OCI-M2 (cell line): ENCODE data around the gene MRPL12.
"Not testable (repeated sequence)": the region's sequence is repeated elsewhere in the genome, so short reads cannot be mapped to it uniquely, and the experiment has no call there.

Experiments used
- DNase-seq: peaks from one replicate; lab custom pipeline; 2025; ENCODE audit not compliant: unreplicated experiment; lab: John Stamatoyannopoulos, UW

MRPL12 gene

DNA sequence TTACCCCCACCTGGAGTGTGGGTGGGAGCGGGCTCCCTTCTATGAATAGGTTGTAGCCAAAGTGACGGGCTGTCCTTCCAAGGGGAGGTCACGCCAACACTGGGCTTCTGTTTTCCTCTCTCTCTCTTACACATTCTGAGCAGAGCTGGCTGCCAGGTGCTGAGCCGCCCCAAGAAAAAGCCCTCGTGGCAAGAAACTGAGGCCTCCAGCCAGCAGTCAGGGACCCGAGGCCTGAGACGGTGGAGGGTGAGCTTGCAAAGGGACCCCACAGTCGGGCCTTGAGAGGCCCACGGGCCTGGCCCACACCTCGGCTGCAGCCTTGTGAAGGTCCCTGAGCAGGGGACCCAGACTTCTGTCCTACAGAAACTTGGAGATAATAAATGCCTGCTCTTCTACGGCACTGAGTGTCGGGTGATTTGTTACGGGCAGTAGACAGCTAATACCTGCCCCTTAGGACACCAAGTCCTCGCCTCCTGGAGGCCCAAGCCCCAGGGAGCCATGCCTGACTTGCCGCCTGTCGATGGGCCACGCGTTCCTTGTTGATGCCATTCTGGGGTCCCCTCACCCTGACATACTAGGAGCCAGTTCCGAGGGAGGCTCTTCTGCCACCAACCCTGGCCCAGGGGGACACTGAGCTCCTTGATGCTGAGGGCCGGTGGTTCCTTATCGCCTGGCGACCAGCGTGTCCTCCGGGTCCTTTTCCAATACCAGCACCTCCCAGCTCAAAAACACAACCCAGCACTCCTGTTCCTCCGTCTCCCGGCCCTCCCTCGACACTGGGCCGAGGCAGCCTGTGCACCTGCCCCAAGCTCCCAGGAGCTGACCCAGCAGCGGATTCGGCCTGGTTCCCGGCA is 35.0 kb downstream of the MRPL12 start:
- DNase-seq: no peak

DNA sequence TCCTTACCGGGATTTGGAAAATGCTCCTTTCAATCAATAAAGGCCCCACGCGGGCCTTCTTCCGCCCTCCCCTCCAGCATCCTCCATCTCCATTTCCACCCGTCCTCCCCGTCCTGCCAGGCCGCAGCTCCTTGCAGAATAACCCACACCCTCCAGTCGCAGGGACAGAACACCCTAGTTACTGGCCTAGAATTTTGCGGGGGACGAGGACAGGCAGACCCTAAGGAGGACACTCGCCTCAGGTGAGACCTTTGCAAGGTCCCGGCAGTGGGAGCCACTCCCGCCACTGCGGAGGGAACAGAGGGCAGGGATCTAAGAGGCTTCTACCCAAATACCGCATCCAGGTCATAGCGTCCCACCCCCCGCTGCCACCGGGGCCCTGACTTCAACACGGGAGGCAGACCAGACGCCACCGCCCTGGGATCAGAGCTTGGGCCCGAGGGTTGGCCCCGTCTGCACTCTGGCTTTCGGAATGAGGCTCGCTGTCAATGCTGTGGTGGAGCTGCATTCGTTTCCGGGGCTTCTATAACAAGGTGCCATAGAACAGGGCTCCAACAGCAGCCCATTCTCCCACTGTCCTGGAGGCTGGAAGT is 35.7 kb downstream of the MRPL12 start:
- no peak for DNase-seq

DNA sequence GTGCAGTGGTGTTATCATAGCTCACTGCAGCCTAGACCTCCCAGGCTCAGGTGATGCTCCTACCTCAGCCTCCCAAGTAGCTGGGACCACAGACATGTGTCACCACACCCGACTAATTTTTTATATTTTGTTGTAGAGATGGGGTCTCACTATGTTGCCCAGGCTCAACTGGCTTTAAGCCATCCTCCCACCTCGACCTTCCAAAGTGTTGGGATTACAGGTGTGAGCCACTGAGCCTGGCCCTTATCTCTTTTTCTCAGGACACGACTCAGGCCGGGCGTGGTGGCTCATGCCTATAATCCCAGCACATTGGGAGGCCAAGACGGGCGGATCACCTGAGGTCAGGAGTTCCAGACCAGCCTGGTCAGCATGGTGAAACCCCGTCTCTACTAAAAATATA is 36.4 kb downstream of the MRPL12 start:
- DNase-seq: not testable (repeated sequence)

DNA sequence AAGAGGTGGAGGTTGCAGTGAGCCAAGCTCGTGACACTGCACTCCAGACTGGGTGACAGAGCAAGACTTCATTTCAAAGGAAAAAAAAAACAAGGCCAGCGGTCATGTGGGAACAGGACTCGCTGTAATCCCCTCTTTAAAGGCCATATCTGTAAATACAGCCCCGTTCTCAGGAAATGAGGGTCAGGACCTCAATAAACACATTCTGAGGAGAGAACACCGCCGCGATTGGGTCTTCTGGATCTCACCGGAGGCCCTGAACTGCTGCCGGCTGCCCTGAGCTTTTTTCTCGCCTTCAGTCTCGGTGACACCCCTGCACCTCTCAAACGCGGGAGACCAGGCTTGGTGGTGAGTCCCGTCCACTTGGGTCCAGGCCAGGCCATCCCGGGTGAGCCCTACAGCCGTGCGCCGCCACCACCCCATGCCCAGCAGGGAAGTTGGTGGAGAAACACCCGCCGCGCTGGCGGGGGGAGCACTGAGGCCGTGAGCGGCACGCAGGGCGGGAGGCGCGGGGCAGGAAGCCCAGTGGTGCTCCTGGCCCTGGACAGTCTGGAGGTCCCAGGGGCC is 37.3 kb downstream of the MRPL12 start:
- no peak for DNase-seq

DNA sequence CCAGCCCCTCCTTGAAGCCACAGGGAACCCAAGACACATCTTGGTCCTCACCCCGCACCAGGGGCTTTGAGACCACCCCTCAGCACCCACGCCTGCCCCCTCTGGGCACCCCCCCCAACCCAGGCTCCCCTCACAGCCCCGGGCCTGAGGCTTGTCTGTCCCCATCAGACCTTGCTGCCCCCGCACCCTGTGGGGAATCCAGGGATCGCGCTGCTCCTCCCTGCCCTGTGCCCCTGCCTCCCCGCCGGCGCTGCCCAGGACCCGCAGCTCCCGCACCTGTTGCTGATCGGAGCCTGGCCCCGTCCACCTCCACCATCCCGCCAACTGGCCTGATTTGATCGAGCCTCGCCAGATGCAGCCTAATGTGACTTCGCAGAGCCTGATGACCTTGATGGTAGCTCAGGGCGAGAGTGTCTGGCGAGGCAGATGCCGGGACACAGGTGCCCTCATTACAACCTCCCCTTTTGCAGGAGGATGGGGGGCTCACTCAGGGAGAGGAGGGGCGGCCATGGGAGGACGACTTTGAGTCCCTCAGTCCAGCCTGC is 38.0 kb downstream of the MRPL12 start:
- no peak for DNase-seq

DNA sequence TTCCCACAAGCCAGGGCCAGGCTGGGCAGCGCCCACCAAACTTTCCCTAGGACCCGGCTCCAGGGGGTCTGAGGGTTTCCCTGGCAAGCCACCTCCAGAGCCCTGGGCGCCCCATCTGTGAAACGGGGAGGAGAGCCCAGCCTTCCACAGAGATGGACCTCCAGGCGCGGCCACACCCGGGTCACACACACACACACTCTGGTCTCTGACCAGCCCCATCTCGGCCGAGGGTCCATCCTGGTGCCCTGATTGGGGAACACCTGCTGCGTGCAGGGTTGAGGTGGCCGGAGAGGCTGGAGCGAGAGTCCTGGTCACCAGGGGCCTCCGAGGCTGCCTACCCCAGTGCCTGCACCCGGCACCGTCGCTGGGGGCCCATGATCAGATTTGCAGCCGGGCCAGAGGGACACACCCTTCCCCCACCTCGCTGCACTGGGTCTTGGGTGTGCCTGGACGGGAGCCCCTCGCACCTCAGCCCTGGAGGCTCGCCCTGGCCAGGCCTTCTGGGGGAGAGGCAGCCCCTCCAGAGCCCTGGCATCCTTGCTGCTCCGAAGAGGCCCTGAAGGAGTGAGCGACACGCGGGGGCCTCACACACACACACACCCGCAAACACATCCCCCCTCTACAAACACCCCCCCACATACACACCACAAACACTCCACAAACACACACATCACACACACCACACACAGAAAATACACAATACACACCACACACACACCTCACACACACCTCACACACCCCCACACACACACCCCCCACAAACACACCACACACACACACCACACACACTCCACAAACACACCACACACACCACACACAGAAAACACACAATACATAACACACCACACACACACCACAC is 38.7 kb downstream of the MRPL12 start:
- no peak for DNase-seq
